Endothelial cell of umbilical vein (primary cell): ENCODE results near the gene ARPC2. TPM values are rescaled to one million over a fixed set of nuclear protein-coding genes. Genes with fewer than 3 reads are reported as not detected.

Experiments
- BruUV-seq: library from RNA; stranded (reverse); fragments of 400-500 nt; replicated peaks from 2 replicates; lab custom pipeline; 2021; lab: Mats Ljungman, UMichigan
- CTCF ChIA-PET: fragments of 300-600, 350-600 bp; sonication (Branson Sonifier 250); formaldehyde crosslinking; loops from one replicate; lab custom pipeline; 2021; ENCODE audit warnings: antibody characterized with exemption, inconsistent platforms; lab: Charles Lee
- POLR2A ChIA-PET: fragments of 300-600, 350-600 bp; sonication (Branson Sonifier 250); formaldehyde crosslinking; loops from one replicate; lab custom pipeline; 2021; ENCODE audit warnings: antibody characterized with exemption, inconsistent platforms; lab: Charles Lee
- DNase-seq: peaks from one replicate; pipeline ENCODE4 v3.0.0-alpha.2; 2011; ENCODE audit warnings: low read depth, low spot score
- FAIRE-seq: peaks from 2 replicates; lab custom pipeline; 2011; peaks lifted over from hg19 to GRCh38; lab: Jason Lieb, UNC
- H2AFZ ChIP-seq: 2 replicates; pipeline ENCODE4 v1.6.0; 2012; ENCODE audit warnings: low read depth, low read length, control low read depth, inconsistent platforms
- H3K27ac ChIP-seq: 2 replicates; pipeline ENCODE4 v1.5.1; 2011; ENCODE audit warnings: low read depth, mild to moderate bottlenecking, control low read depth, low read length, moderate library complexity; ENCODE audit not compliant: insufficient read depth
- H3K27me3 ChIP-seq, 2 experiments: 2 replicates each; pipeline versions ENCODE4 v1.6.0 to v1.6.1; 2011; ENCODE audit warnings: low read length in 2 of 2, mixed read lengths in 1 of 2; ENCODE audit not compliant: control insufficient read depth in 2 of 2, insufficient read depth in 2 of 2
- H3K36me3 ChIP-seq, 2 experiments: 2 replicates in 1 of 2; 3 replicates in 1 of 2; pipeline ENCODE4 v1.5.1; 2011; ENCODE audit warnings: low read length in 2 of 2, mild to moderate bottlenecking in 1 of 2, moderate library complexity in 1 of 2; ENCODE audit not compliant: control insufficient read depth in 2 of 2, insufficient read depth in 2 of 2; ENCODE audit errors: extremely low read depth in 1 of 2
- H3K4me1 ChIP-seq: 3 replicates; pipeline ENCODE4 v1.5.1; 2011; ENCODE audit warnings: mild to moderate bottlenecking, low read length; ENCODE audit not compliant: control insufficient read depth, insufficient read depth; ENCODE audit errors: extremely low read depth
- H3K4me2 ChIP-seq: 2 replicates; pipeline ENCODE4 v1.6.1; 2011; ENCODE audit warnings: low read length, control low read depth, mixed read lengths; ENCODE audit not compliant: insufficient read depth
- H3K4me3 ChIP-seq, 3 experiments: fragments of 200-600 bp in 1 of 3; sonication (generic), shearing (Covaris generic) in 1 of 3; replicated peaks in 1 of 3; 2 replicates each; pipeline ENCODE4 v1.5.1; 2011 to 2016; ENCODE audit warnings: control low read depth in 3 of 3, low read length in 3 of 3, mild to moderate bottlenecking in 2 of 3, inconsistent platforms in 1 of 3, low read depth in 1 of 3, moderate library complexity in 1 of 3; ENCODE audit not compliant: insufficient read depth in 1 of 3
- H3K79me2 ChIP-seq: 2 replicates; pipeline ENCODE4 v1.6.0; 2012; ENCODE audit warnings: low read length, inconsistent platforms; ENCODE audit not compliant: control insufficient read depth, insufficient read depth
- H3K9ac ChIP-seq: replicated peaks from 2 replicates; pipeline ENCODE3; 2011; ENCODE audit warnings: low read length, control low read depth; ENCODE audit not compliant: insufficient read depth; ENCODE audit errors: extremely low read depth
- H3K9me1 ChIP-seq: replicated peaks from 3 replicates; pipeline ENCODE4 v1.6.0; 2011; ENCODE audit warnings: mild to moderate bottlenecking, low read length; ENCODE audit not compliant: control insufficient read depth, insufficient read depth; ENCODE audit errors: extremely low read depth
- H3K9me3 ChIP-seq: replicated peaks from 2 replicates; pipeline ENCODE4 v1.5.1; 2012; ENCODE audit warnings: low read length, inconsistent platforms; ENCODE audit not compliant: control insufficient read depth, insufficient read depth
- H4K20me1 ChIP-seq: replicated peaks from 2 replicates; pipeline ENCODE3; 2011; ENCODE audit warnings: mild to moderate bottlenecking, low read length; ENCODE audit not compliant: control insufficient read depth, insufficient read depth; ENCODE audit errors: extremely low read depth
- CTCF ChIP-seq, 2 donors: IDR thresholded peaks; 1 replicate in 1 of 2; 2 replicates in 1 of 2; pipeline ENCODE4 v1.5.1; 2011; ENCODE audit warnings: low read length in 2 of 2, mild to moderate bottlenecking in 2 of 2, moderate library complexity in 2 of 2, control low read depth in 1 of 2, inconsistent platforms in 1 of 2, low read depth in 1 of 2; ENCODE audit not compliant: insufficient read depth in 1 of 2; ENCODE audit errors: extremely low read depth in 1 of 2
- EZH2 ChIP-seq: IDR thresholded peaks from 2 replicates; pipeline ENCODE4 v1.6.1; 2012; ENCODE audit warnings: borderline replicate concordance, low read depth, mild to moderate bottlenecking, moderate library complexity, low read length, inconsistent platforms; ENCODE audit not compliant: severe bottlenecking
- FOS ChIP-seq: IDR thresholded peaks from 2 replicates; pipeline ENCODE4 v1.6.1; 2011; ENCODE audit warnings: mild to moderate bottlenecking, low read length, moderate library complexity, borderline replicate concordance; ENCODE audit not compliant: insufficient read depth
- JUN ChIP-seq: IDR thresholded peaks from 2 replicates; pipeline ENCODE4 v1.6.1; 2011; ENCODE audit warnings: borderline replicate concordance, low read depth; ENCODE audit not compliant: insufficient read length, insufficient read depth
- MYC ChIP-seq: IDR thresholded peaks from one replicate; pipeline ENCODE4 v1.6.1; 2011; ENCODE audit warnings: mild to moderate bottlenecking, low read depth, low read length
- POLR2A ChIP-seq: IDR thresholded peaks from 2 replicates; pipeline ENCODE4 v1.6.1; 2012; ENCODE audit warnings: low read depth, mild to moderate bottlenecking, control low read depth, low read length
- POLR2AphosphoS5 ChIP-seq: IDR thresholded peaks from 2 replicates; pipeline ENCODE4 v1.6.1; 2012; ENCODE audit warnings: low read depth, mild to moderate bottlenecking, control low read depth, low read length, moderate library complexity; ENCODE audit not compliant: insufficient read depth
- dilution Hi-C: fragments of 300-500 bp; cut with MboI; formaldehyde crosslinking; loops from one replicate; pipeline ENCODE4 v1.15.0; 2019; ENCODE audit warnings: low sequenced_read_pairs; ENCODE audit not compliant: extremely low pct_ligation_motif_present
- intact Hi-C: fragments of 100-400 bp; cut with micrococcal nuclease; formaldehyde crosslinking; loops from one replicate; pipeline ENCODE4 v1.10.0; 2022
- polyA plus RNA-seq, 4 experiments: library from polyadenylated mRNA; depleted of rRNA in 3 of 4; stranded (reverse) in 3 of 4; unstranded in 1 of 4; fragments of >200 nt; gene quantifications; 2 replicates each; pipeline versions ENCODE4 v1.2.1 to v1.2.3, GENCODE V29; 2011 to 2012; ENCODE audit warnings: missing spikeins in 1 of 4
- total RNA-seq: library from RNA; stranded (reverse); gene quantifications from 2 replicates; pipeline ENCODE4 v1.2.3, GENCODE V29; 2021
- TF ChIP-seq, protein P1 (sequence below): IDR thresholded peaks from 2 replicates; pipeline ENCODE4 v1.6.1; 2011; ENCODE audit not compliant: insufficient read depth, insufficient read length

ARPC2 gene
- total and polyA plus RNA-seq, 2 donors (not counting 3 experiments of a cell fraction or from before 2014, with no cell fraction given) = 417 to 455 TPM

DNA sequence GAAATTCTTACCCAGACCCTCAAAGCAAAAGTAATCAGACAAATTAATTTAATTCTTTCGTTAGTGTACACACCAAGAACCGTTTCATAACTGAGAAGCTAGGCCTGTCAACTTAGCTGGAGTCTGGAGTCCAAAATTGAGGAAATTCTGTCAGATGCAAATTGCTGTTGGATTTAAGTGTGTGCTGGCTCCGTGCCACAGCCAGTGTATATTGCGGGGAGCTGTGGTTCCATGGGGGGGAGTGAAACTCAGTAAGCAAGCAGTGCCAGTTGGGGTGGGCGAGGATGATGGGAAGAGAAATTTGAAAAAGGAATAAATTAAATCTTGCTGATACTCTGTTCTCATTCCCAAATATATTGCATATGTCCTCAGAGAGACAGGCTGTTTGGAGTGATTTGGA, 4.0 kb downstream of the ARPC2 start:
- FAIRE-seq = no peak
- no peak overlapping the region for H3K4me3 ChIP-seq

More for the DNA sequence above, 4.0 kb downstream of the ARPC2 start:
- Histone ChIP-seq H3K9ac (no peak overlapping the region), H4K20me1 (peaks cover 11% of the 10 kb centered on the region), H3K4me2 (no peak overlapping the region), H3K36me3 (peaks cover 8 to 20% of the 10 kb centered on the region in 2 experiments), H3K27me3 (no peaks in the 10 kb centered on the region), H3K4me1 (peaks cover 52% of the 10 kb centered on the region), H3K9me3 (no peaks in the 10 kb centered on the region), H3K27ac (no peak overlapping the region), H3K79me2 (peaks cover 89% of the 10 kb centered on the region), H2AFZ (no peak overlapping the region), H3K9me1 (no peaks in the 10 kb centered on the region)
- dilution Hi-C loops (no loop called here), intact Hi-C loops (no loop called here)
- POLR2A ChIA-PET = no interaction called here
- CTCF ChIA-PET = interaction anchor here (1.8 to 3.0 kb wide), 3 partner anchors 8 to 36 kb away, joined by 6 to 8 read pairs (median 7); no protein-coding TSS in a partner anchor
- DNase-seq = no peak
- TF ChIP-seq MYC = no peak
- TF ChIP-seq CTCF (IDR thresholded peaks at IDR 0.05; ENCODE audit: extremely low read depth in 1 of 2, insufficient read depth in 1 of 2, low read depth in 1 of 2, low read length in 2 of 2) = no peak
- TF ChIP-seq POLR2AphosphoS5 = no peak
- no peak for TF ChIP-seq JUN
- TF ChIP-seq POLR2A = no peak
- TF ChIP-seq FOS = no peak
- no peak for TF ChIP-seq EZH2
- TF ChIP-seq, protein P1, sequence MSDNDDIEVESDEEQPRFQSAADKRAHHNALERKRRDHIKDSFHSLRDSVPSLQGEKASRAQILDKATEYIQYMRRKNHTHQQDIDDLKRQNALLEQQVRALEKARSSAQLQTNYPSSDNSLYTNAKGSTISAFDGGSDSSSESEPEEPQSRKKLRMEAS = no peak
- BruUV-seq = no TSS peak
